Frontal cortex (tissue), 4 donors: ENCODE data around the gene SH3TC1. TPM values are rescaled to one million over a fixed set of nuclear protein-coding genes. Genes with fewer than 3 reads are reported as not detected.

Experiments used
- DNase-seq, 2 donors: peaks; one replicate each; pipeline ENCODE4 v3.0.0; 2012; ENCODE audit warnings: low spot score in 2 of 2
- FAIRE-seq: peaks from 2 replicates; lab custom pipeline; 2012; peaks lifted over from hg19 to GRCh38; lab: Jason Lieb, UNC
- total RNA-seq: library from RNA; depleted of rRNA; stranded (reverse); fragments of >200 nt; gene quantifications from one replicate; pipeline ENCODE4 v1.2.3, GENCODE V29; 2014
- donor health status: control.
- donor health status: control.
- donor health status: control.

The SH3TC1 gene
- total RNA-seq, 1 donor from 2014 or later, result 1.6 TPM

DNA sequence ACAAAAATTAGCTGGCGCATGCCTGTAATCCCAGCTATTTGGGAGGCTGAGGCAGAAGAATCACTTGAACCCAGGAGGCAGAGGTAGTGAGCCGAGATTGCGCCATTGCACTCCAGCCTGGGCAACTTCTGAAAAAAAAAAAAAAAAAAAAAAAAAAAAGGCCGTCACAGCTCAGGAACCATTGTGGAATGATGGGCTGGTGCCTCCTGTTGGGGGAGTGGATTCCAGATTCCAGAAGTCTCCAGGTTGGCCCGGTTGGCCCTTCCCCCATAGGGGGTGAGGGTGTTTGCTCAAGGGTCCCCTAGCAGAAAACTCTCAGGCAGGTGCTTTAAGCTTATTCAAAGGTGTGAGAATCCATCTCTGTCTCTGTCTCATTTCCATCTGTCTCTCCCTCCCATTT, 11.5 kb downstream of the SH3TC1 start:
- DNase-seq (no peak), FAIRE-seq (no peak)

- no peak for DNase-seq
- FAIRE-seq, result no peak
Observed at GRCh38 chr4:8211251-8211650, 12.2 kb downstream of the SH3TC1 start.

DNA sequence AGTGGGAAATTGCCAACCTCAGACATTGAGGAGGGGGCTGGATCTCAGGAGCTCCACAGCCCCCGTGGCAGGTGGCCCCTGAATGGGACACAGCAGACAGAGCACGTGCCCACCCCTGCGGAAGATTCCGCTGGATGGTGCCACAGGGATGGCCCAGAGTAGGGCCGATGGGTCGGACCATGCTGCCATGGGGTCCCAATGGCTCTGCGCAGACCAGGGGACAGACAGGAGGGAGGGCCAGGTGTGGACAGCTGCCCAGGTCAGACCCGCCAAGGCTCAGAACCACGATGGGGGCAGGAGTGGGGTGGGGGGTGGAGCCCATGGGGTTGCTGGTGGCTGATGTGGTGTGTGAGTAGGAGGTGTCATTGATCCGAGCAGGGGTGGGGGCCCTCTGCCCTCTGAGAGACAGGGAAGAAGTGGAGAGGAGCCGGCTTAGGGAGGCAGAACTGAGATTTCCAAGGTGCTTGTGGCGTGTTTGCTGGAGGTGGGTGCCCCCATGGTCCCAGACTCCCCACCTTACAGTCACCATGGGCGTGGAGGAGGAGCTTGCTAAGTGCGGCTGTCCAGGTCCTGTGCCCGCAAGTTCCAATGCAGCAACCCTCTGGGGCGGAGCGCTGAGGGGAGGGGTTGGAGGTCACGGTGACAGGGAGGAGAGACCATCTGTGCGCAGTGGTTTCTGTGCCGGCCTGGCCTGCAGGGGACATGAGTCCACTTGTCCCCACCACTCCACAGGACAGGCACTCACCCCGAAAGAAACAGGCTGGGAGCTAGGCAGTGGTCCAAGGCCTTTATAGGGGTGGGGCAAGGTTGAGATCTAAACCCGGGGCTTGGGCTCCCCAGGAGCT, 12.9 kb downstream of the SH3TC1 start:
- FAIRE-seq (no peak), DNase-seq (no peak)

DNA sequence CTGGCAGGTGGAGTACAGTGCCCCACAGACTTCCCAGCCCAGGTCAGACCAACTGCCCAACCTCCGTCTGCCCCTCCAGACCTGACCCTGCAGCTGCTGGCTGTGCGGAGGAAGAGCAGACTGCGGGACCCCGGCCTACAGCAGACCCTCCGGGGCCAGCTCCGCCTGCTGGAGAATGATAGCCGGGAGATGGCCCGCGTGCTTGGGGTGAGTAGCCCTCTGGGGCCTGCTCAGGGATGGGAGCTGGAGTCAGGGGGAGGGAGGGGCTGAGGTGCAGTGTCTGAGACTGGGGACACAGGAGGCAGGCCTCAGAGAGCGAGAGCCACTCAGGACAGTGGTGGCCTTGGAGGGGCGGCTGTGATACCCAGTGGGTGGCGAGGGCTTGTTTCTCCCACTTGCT, 13.5 kb downstream of the SH3TC1 start:
- no peak for FAIRE-seq
- DNase-seq, result no peak

- FAIRE-seq, result no peak
- no peak for DNase-seq
Observed at GRCh38 chr4:8213121-8213520, 14.0 kb downstream of the SH3TC1 start.

DNA sequence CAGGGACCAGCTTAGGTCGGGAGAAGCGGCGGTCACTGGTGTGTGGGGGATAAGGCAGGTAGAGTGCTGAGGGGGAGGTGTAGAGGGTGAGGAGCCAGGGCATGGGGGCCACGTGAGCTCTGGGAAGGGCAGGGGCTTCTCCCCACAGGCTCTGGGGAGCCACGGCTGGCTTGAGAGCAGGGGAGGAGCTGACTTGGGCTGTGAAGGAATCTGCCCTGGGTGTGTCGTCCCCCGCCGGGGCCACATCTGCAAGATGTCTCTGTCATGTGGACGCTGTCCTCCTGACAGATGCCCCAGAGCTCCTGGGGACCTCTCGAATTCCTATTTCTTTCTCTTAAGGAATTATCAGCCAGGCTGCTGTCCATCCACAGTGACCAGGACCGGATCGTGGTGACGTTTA, 15.0 kb downstream of the SH3TC1 start:
- FAIRE-seq, result no peak
- DNase-seq, result no peak

DNA sequence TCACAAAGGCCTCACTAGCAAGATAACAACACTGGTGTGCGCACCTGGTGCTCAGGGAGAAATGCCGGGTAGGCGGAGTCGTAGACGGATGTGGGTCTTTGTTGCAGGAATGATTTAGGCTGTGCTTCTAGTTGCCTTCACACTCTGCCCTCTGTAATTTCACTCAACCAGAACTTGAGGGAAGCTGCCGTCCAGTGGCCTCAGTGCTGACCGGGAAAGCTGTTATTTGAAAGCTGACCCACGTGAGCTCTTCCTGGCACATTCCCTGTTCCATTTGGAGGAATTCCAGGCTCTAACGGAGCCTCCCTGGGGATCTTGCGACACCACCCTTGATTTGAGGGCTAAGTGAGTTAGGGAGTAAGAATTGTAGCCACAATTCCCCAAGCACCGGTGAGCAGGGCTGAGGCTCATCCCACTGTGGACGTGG, 15.9 kb downstream of the SH3TC1 start:
- DNase-seq (peak in 1 of 2 donors; percentile 59), FAIRE-seq (no peak)

DNA sequence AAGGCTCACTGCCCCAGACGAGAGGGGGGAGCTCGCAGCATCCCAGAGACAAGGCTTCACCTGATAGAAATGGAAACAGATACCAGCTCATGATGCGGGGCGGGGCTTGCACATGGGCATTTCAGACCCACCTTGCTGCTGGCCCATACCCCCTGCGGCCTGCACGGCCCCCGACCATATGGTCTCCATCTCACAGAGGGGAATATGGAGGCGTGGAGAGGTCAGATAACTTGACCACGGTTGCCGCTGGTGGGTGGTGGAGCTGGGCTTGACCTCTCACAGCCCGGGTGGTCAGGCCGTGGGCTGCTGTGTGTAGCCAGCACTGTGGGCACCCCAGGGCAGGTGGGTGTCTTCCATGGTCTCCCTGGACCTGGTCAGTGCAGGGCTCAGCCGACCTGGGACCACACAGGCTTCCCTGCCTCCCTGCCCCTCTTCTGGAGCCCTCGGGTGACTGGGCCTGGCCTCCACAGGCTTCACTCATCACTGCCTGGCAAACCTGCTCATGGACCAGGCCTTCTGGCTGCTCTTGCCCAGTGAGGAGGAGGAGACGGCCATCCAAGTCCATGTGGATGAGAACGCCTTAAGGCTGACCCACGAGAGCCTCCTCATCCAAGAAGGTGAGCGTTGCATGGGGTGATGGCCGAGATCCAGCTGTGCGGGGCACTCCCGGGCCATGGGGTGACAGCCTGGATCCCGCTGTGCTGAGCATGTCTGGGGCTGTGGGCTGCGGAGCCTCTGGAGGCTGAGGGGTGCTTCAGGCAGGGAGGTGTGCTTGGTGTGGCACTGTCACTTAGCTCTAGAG, 16.8 kb downstream of the SH3TC1 start:
- DNase-seq (no peak), FAIRE-seq (no peak)

DNA sequence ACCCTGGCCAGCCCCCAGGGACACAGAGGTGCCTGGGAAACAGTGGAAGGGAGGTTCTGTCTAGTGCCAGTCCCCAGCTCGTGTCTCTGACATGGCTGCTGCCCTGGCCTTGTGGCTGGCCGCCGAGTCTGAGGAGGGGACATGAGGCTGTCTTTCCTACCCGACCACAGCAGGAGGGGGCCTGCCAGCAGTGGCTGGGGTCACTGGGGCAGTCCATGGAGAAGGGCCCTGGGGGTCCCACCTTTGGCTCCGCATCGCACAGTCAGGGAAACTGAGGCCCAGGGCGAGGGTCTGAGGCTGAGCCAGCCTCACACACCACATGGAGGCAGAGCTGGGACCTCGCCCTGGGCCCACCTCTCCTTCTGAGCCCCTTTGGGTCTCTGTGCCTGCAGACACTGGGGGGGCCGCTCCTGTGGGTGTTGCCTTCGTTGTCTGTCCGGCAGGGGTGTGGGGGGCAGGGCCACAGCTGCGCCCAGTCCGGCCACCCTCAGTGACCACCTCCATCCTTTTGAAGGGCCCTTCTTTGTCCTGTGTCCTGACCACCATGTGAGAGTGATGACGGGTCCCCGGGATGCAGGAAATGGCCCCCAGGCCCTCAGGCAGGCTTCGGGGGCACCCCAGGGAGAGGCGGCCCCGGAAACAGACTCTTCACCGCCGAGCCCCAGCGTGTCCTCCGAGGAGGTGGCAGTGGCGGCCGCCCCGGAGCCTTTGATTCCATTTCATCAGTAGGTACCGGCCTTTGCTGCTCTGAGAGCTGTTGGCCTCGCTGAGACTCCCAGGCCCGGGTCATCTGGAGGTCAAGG, 17.6 kb downstream of the SH3TC1 start:
- FAIRE-seq (no peak), DNase-seq (no peak)

DNA sequence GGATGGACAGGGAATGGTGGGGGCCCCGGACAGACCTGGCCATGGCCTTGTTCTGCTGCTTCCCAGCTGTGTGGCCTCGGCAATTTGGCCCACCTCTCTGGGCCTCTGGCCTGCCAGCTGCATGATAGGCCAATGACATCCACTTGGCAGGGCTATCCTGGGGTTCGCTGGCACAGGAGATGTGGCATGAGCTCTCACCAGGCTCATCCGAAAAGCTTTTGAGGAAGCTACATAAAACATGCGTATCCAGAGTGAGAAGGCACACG, 18.1 kb downstream of the SH3TC1 start:
- no peak for FAIRE-seq
- no peak for DNase-seq

- DNase-seq, result no peak
Observed at GRCh38 chr4:8217871-8218270, 18.8 kb downstream of the SH3TC1 start.

DNA sequence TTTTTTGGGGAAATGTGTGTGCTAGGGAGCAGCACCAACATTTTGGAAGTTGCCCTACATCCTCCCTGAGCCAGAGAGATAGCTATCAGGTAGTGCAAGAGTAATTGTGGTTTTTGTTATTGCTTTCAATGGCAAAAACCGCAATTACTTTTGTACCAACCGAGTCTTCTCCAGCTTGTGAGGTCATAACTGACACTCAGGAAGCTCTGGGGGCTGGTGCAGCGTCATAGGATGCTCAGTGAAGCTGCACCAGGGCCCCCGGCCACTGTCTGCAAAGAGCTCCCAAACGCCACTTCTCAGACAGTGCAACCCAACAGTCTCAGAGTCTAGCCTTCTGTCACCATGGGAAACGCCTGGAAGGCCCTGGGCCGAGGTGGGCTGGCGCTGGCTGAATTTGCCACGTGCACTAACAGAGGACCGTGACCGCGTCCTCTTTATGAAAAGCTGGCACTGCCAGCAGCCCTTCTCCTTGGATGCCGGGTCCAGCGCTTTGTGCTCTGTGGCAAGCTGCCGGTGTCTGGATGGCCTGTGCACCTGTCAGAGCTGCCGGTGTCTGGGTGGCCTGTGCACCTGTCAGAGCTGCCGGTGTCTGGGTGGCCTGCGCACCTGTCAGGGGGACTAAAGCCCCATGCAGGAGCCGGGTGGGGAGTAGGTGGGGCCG, 19.4 kb downstream of the SH3TC1 start:
- no peak for DNase-seq
- FAIRE-seq, result no peak

More at GRCh38 chr4:8217871-8218270, 18.8 kb downstream of the SH3TC1 start:
- no peak for FAIRE-seq

DNA sequence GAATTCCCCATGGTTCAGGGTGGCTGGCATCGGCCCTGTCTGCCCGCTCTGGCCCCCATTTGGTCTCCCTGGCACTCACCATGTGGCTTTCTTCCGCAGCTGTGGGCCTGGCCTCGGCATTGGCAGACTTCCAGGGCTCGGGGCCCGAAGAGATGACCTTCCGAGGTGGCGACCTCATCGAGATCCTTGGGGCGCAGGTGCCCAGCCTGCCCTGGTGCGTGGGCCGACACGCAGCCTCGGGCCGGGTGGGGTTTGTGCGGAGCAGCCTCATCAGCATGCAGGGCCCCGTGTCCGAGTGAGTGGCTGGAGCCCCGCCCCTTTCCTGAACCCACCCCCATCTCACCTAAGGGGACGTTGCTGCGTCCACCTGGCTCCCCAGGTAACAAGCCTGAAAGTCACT, 20.1 kb downstream of the SH3TC1 start:
- DNase-seq, result no peak
- FAIRE-seq, result no peak

DNA sequence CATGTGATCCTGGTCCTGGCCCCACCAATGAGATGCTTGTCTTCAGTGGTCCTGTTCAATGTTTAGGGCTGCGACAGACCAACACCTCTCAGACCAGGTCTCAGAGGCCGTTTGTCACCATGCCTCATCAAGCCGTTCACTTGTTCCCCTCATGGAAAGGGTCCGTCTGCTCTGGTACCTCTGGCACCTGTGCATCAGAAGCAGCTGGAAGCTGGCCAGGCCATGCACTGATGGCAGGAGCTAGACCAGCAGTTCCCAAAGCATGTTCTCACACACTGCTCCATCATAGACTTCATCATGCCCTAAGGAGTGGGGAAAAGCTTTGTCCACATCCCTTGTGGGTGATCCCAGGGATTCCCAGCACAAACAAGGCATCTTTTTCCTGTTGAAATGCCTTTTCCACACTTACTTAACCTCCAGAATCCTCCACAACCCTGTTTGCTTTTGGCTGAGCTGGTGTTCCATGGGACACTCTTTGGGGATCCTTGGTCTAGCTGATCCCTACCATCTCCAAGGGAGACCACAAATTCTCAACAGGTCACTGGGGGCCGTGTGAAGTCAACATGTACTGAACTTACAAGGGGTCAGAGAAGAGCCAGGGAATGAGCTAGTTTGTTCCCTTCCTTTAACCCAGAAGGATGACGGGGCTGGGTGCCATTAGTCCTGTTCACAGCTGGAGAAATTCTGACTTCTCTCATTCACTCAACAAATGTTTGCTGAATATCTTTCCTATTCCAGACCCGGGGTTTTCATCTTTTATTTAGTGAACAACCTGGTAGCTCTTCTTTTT, 21.8 kb downstream of the SH3TC1 start:
- no peak for FAIRE-seq
- no peak for DNase-seq

DNA sequence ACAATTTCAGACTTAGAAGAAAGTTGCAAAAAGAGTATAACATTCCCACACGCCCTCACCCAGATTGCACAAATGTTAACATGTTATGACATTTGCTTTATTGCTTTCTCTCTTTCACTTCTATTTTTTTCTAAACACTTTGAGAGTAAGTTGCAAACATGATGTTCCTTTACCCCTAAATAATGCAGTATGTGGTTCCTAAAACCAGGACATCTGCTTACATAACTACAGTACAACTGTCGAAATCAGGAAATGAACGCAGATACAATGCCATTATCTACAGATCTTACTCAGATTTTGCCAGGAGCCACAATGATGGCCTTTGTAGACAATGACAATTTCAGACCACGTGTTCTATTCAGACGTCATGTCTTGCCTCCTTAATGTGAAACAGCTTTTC, 22.4 kb downstream of the SH3TC1 start:
- FAIRE-seq, result no peak
- peak in 1 of 2 donors; percentile 58 for DNase-seq

DNA sequence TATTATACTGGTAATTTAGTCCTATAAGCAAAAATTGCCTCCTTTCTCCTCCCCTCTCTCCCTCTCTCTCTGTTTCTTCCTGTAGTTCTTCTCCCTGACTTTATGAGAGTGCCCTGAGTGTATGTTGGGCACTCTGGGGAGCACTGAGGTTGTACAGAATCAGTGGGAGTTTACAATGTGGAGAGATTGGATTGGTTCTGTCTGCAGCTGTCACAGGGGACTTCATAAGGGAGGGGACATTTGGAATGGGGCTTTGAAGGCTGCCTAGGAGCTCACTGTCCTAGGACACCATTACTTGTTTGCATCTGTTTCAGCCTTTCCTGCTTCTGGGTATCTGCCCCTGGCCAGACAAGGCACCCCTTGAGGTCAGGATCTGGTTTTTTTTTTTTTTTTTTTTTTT, 22.9 kb downstream of the SH3TC1 start:
- DNase-seq (no peak), FAIRE-seq (no peak)

GRCh38 chr4:8222609-8223388, 23.7 kb downstream of the SH3TC1 start:
- no peak for FAIRE-seq
- no peak for DNase-seq

DNA sequence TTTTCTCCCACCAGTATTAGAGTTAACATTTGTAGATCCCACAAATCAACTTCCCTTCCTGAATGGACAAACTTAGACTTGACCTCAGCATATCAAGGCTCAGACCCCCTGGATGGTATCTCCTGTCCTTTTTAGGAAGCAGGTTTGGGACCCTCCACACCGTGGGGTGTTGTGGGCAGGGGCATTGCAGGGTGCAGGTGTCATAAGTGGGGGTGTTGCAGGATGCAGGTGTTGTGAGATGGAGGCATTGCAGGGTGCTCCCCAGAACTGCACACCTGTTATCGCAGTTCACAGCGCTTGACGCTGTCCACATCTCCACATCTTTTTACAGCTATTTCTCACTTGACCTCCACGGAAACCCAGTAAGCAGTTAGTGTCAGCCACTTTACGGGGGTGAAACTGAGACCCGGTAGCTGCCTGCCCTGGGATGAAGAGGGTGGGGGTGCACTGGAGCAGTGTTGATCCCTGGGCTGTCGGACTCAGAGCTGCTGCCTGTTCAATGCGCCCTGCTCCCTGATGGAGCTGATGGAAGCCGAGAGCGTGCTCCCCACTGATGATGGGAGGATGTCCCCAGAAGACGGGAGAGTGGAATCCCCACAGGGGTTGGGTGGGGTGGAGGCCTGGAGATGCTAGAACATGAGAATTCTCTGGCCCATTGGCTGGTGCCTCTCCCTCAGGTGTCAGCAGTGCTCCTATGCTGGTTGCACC, 25.3 kb downstream of the SH3TC1 start:
- DNase-seq, result no peak
- FAIRE-seq, result no peak
